IMR-90 (cell line): Measurements from ENCODE around the gene NFYC. TPM values are rescaled to one million over a fixed set of nuclear protein-coding genes. Genes with fewer than 3 reads are reported as not detected.

Experiments used
- ATAC-seq: fragments of 200-7000 bp; cut with Tn5 transposase; 2 replicates; pipeline ENCODE4 v1.9.1; 2020; ENCODE audit warnings: low read depth, mild to moderate bottlenecking, moderate library complexity
- BruUV-seq: library from RNA; stranded (reverse); fragments of 400-500 nt; replicated peaks from 2 replicates; lab custom pipeline; 2021; lab: Mats Ljungman, UMichigan
- CTCF ChIA-PET: fragments of 300-600 bp; formaldehyde crosslinking; extraction: SDS; loops from one replicate; lab custom pipeline; 2021; ENCODE audit warnings: antibody characterized with exemption; lab: Yijun Ruan, JAX
- POLR2A ChIA-PET: fragments of 300-600 bp; sonication (Branson Sonifier 250); formaldehyde crosslinking; loops from one replicate; lab custom pipeline; 2022; ENCODE audit warnings: antibody characterized with exemption; ENCODE audit not compliant: unreplicated experiment; lab: Charles Lee
- DNase-seq: peaks from one replicate; pipeline ENCODE4 v3.0.0; 2013
- H2AFZ ChIP-seq: replicated peaks from 2 replicates; pipeline ENCODE3; 2013; ENCODE audit warnings: low read length, mild to moderate bottlenecking; ENCODE audit not compliant: poor library complexity
- H2AK5ac ChIP-seq: 2 replicates; pipeline ENCODE4 v1.6.1; 2013; ENCODE audit warnings: low read depth, low read length, inconsistent platforms
- H2AK9ac ChIP-seq: replicated peaks from 2 replicates; pipeline ENCODE3; 2013; ENCODE audit warnings: mild to moderate bottlenecking, low read depth, low read length, moderate library complexity; ENCODE audit not compliant: poor library complexity
- H2BK120ac ChIP-seq: 2 replicates; pipeline ENCODE4 v1.6.1; 2013; ENCODE audit warnings: low read depth, low read length, inconsistent platforms
- H2BK15ac ChIP-seq: 3 replicates; pipeline ENCODE4 v1.6.1; 2013; ENCODE audit warnings: low read depth, low read length, inconsistent platforms
- H2BK20ac ChIP-seq: 2 replicates; pipeline ENCODE4 v1.6.1; 2013; ENCODE audit warnings: low read depth, mild to moderate bottlenecking, inconsistent platforms, low read length, moderate library complexity
- H2BK5ac ChIP-seq: 2 replicates; pipeline ENCODE4 v1.6.1; 2013; ENCODE audit warnings: mild to moderate bottlenecking, low read depth, low read length, inconsistent platforms; ENCODE audit not compliant: poor library complexity, severe bottlenecking
- H3K14ac ChIP-seq: replicated peaks from 2 replicates; pipeline ENCODE4 v1.6.1; 2013; ENCODE audit warnings: low read depth, low read length, inconsistent platforms
- H3K18ac ChIP-seq: 2 replicates; pipeline ENCODE4 v1.6.1; 2013; ENCODE audit warnings: low read depth, low read length, control low read depth
- H3K23ac ChIP-seq: 2 replicates; pipeline ENCODE4 v1.6.1; 2013; ENCODE audit warnings: low read depth, low read length, inconsistent platforms
- H3K27ac ChIP-seq: 2 replicates; pipeline ENCODE4 v1.5.1; 2013; ENCODE audit warnings: mild to moderate bottlenecking, control low read depth, low read length; ENCODE audit not compliant: insufficient read depth
- H3K27me3 ChIP-seq: 2 replicates; pipeline ENCODE4 v1.6.1; 2013; ENCODE audit warnings: low read length; ENCODE audit not compliant: control insufficient read depth, insufficient read depth
- H3K36me3 ChIP-seq: 2 replicates; pipeline ENCODE4 v1.6.1; 2013; ENCODE audit warnings: low read length, mixed read lengths; ENCODE audit not compliant: control insufficient read depth, insufficient read depth
- H3K4ac ChIP-seq: 2 replicates; pipeline ENCODE4 v1.6.1; 2013; ENCODE audit warnings: low read depth, low read length, inconsistent platforms
- H3K4me1 ChIP-seq: 2 replicates; pipeline ENCODE4 v1.6.1; 2013; ENCODE audit warnings: low read length, mixed read lengths; ENCODE audit not compliant: control insufficient read depth, insufficient read depth
- H3K4me2 ChIP-seq: 2 replicates; pipeline ENCODE4 v1.6.1; 2013; ENCODE audit warnings: low read depth, mild to moderate bottlenecking, control low read depth, low read length, moderate library complexity
- H3K4me3 ChIP-seq: 2 replicates; pipeline ENCODE4 v1.5.1; 2013; ENCODE audit warnings: low read depth, mild to moderate bottlenecking, control low read depth, low read length, moderate library complexity; ENCODE audit not compliant: insufficient read depth
- H3K56ac ChIP-seq: 2 replicates; pipeline ENCODE4 v1.6.1; 2013; ENCODE audit warnings: low read length, inconsistent platforms; ENCODE audit not compliant: insufficient read depth; ENCODE audit errors: extremely low read depth
- H3K79me1 ChIP-seq, 2 experiments: 2 replicates each; pipeline ENCODE4 v1.6.1; 2013; ENCODE audit warnings: low read length in 2 of 2, inconsistent platforms in 1 of 2, low read depth in 1 of 2
- H3K9ac ChIP-seq: 2 replicates; pipeline ENCODE4 v1.6.1; 2013; ENCODE audit warnings: low read depth, low read length, control low read depth
- H3K9me1 ChIP-seq: 2 replicates; pipeline ENCODE4 v1.6.1; 2013; ENCODE audit warnings: low read length, inconsistent platforms; ENCODE audit not compliant: insufficient read depth
- H3K9me3 ChIP-seq: 2 replicates; pipeline ENCODE4 v1.6.1; 2013; ENCODE audit warnings: low read length; ENCODE audit not compliant: control insufficient read depth, insufficient read depth
- H4K20me1 ChIP-seq: 2 replicates; pipeline ENCODE4 v1.6.1; 2013; ENCODE audit warnings: low read length, inconsistent platforms; ENCODE audit not compliant: insufficient read depth
- H4K5ac ChIP-seq: 2 replicates; pipeline ENCODE4 v1.6.1; 2013; ENCODE audit warnings: mild to moderate bottlenecking, low read depth, low read length, control low read depth
- H4K8ac ChIP-seq, 2 experiments: 2 replicates each; pipeline ENCODE4 v1.6.1; 2013; ENCODE audit warnings: low read depth in 2 of 2, low read length in 2 of 2, control low read depth in 1 of 2, inconsistent platforms in 1 of 2
- H4K91ac ChIP-seq: 2 replicates; pipeline ENCODE4 v1.6.1; 2013; ENCODE audit warnings: low read depth, low read length, inconsistent platforms; ENCODE audit not compliant: insufficient read depth
- BHLHE40 ChIP-seq: fragments of 150-350 bp; IDR thresholded peaks from 2 replicates; pipeline ENCODE4 v1.6.1; 2016; ENCODE audit warnings: mild to moderate bottlenecking, low read depth, low read length
- CEBPB ChIP-seq: IDR thresholded peaks from 2 replicates; pipeline ENCODE4 v1.6.1; 2012; ENCODE audit warnings: low read depth, low read length, improper control_type of control experiment
- CHD1 ChIP-seq: IDR thresholded peaks from 2 replicates; pipeline ENCODE4 v1.6.1; 2012; ENCODE audit warnings: low read depth, low read length, improper control_type of control experiment
- MAFK ChIP-seq: IDR thresholded peaks from 2 replicates; pipeline ENCODE4 v1.6.1; 2012; ENCODE audit warnings: low read depth, low read length, improper control_type of control experiment
- MAZ ChIP-seq: IDR thresholded peaks from 2 replicates; pipeline ENCODE4 v1.6.1; 2012; ENCODE audit warnings: low read depth, mild to moderate bottlenecking, low read length, improper control_type of control experiment, moderate library complexity, borderline replicate concordance
- POLR2A ChIP-seq: IDR thresholded peaks from 2 replicates; pipeline ENCODE4 v1.6.1; 2012; ENCODE audit warnings: mild to moderate bottlenecking, low read depth, low read length
- RCOR1 ChIP-seq: IDR thresholded peaks from 2 replicates; pipeline ENCODE4 v1.6.1; 2012; ENCODE audit warnings: mild to moderate bottlenecking, low read length, improper control_type of control experiment; ENCODE audit not compliant: insufficient replicate concordance
- RFX5 ChIP-seq: IDR thresholded peaks from 2 replicates; pipeline ENCODE4 v1.8.0; 2012; ENCODE audit warnings: low read depth, mild to moderate bottlenecking, low read length, moderate library complexity
- SMC3 ChIP-seq: fragments of 150-350 bp; IDR thresholded peaks from 2 replicates; pipeline ENCODE4 v1.6.1; 2016; ENCODE audit warnings: low read depth, mild to moderate bottlenecking, antibody characterized with exemption, low read length, moderate library complexity
- WGBS, 2 experiments: methylation state at CpG; one replicate each; pipeline versions ENCODE4 v1.1.5 to v1.1.7; 2013; ENCODE audit warnings: missing lambda C conversion rate in 2 of 2; ENCODE audit not compliant: insufficient read length in 1 of 2; ENCODE audit errors: extremely low coverage in 2 of 2; 5-methylcytosine and 5-hydroxymethylcytosine counted together
- dilution Hi-C: fragments of 300-500 bp; cut with HindIII; formaldehyde crosslinking; loops from one replicate; pipeline ENCODE4 v1.14.3; 2018; ENCODE audit warnings: low sequenced_read_pairs; ENCODE audit not compliant: unreplicated experiment
- in situ Hi-C: fragments of 300-500 bp; cut with MboI; formaldehyde crosslinking; loops from 3 replicates; pipeline ENCODE4 v1.14.3; 2019; ENCODE audit warnings: low sequenced_read_pairs, inconsistent platforms, mixed read lengths
- intact Hi-C: fragments of 100-400 bp; cut with micrococcal nuclease; formaldehyde crosslinking; loops from 2 replicates; pipeline ENCODE4 v1.10.0; 2022
- polyA plus RNA-seq, 3 experiments: library from polyadenylated mRNA; depleted of rRNA; stranded (reverse); fragments of >200 nt; gene quantifications; 2 replicates each; pipeline ENCODE4 v1.2.3, GENCODE V29; 2012; ENCODE audit warnings: low replicate concordance in 1 of 3
- total RNA-seq: library from RNA; depleted of rRNA; stranded (reverse); fragments of >200 nt; gene quantifications from 2 replicates; pipeline ENCODE4 v1.2.3, GENCODE V29; 2012
- TF ChIP-seq, protein P1 (sequence below): fragments of 150-350 bp; IDR thresholded peaks from 2 replicates; pipeline ENCODE4 v1.6.1; 2016; ENCODE audit warnings: low read depth, mild to moderate bottlenecking, low read length, moderate library complexity, borderline replicate concordance
- TF ChIP-seq, protein P2 (sequence below): conservative IDR thresholded peaks from 2 replicates; pipeline ENCODE4 v1.5.1; 2012; ENCODE audit warnings: mild to moderate bottlenecking, low read depth, low read length, improper control_type of control experiment

Gene NFYC
- total and polyA plus RNA-seq, 2 of the 4 experiments (the other 2 are of a cell fraction), result 45.2 to 62.2 TPM

DNA sequence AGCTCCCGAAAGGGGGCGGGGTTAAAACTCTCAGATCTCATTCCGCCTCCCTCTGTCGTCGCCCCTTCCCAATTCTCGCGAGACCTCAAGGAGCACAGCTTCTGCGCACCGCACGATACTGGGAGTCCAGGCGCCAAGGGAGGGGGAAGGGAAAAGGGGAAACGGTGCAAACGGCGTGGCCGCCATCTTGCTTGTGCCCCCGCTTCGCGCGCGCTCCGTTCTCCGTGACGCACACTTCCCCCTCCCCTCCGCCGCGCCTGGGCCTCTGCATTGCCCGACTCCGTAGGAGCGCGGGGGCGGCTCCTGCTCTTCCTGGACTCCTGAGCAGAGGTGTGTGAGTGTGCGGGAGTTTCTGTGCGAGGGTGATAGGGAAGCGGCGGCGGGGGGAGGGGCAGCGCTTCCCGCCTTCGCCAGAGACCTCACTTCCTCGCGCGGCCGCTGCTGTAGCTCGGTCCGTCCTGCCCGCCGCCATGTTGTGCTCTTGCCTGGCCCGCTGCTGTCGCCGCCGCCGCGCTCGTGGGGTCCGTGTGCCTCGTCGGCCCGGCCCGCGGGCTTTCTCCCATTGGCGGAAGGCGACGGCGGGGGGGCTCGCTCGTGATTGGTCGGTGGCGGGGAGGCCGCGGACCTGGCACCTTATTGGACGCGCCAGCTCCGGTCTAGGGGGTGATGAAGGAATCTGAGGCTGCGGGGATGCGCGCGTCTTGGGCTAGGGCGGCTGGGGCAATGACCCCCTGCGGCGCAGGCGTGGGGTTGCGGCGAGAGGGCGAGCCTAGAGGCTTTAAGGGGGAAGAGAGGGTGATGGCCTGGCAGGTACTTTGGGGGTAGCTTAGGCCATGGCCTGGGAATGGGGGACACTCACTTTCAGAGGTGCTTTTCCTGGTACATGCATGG, at the start of gene NFYC (continued):
- TF ChIP-seq BHLHE40 (peak; percentile 57; the same call in 1 of the 2 replicates), SMC3 (no peak)

- H3K9me1 ChIP-seq, result no peaks in the 10 kb centered on the region
- H2AK5ac ChIP-seq, result no peak overlapping the region
- H4K91ac ChIP-seq, result no peak overlapping the region
- no peaks in the 10 kb centered on the region; the same call in 1 of the 2 replicates for H4K20me1 ChIP-seq
- no peaks in the 10 kb centered on the region for H3K36me3 ChIP-seq
- H3K27ac ChIP-seq, result no peak overlapping the region
- no peak overlapping the region for H2BK15ac ChIP-seq
- no peak overlapping the region for H2AK9ac ChIP-seq
- ChIA-PET POLR2A (no interaction called here), CTCF (interaction anchor here (2.0 kb wide), 1 partner anchor 15 kb away, joined by 5 read pairs; no protein-coding TSS in a partner anchor)
- dilution Hi-C loops (no loop called here), intact Hi-C loops (no loop called here), in situ Hi-C loops (loop anchor here (25.0 kb wide), 1 partner anchor 317 kb away; no protein-coding TSS in a partner anchor)
- H3K79me1 ChIP-seq, result no peaks in the 10 kb centered on the region
- H3K18ac ChIP-seq, result no peak overlapping the region
- no peak overlapping the region for H2BK20ac ChIP-seq
- H3K9ac ChIP-seq, result no peak overlapping the region
- WGBS, 2 experiments, result 100% methylated on average over 1 of the region's 5 CpGs; no CpG with 5 or more reads in 1 of the 2 experiments
- H2BK120ac ChIP-seq, result no peak overlapping the region
- no peak overlapping the region for H2BK5ac ChIP-seq
- H3K4ac ChIP-seq, result no peak overlapping the region
- H4K5ac ChIP-seq, result no peak overlapping the region
- no peak overlapping the region for H3K56ac ChIP-seq
- TF ChIP-seq RCOR1, result no peak
- no peak for TF ChIP-seq SMC3
- TF ChIP-seq RFX5, result no peak
- TF ChIP-seq MAZ, result no peak
- no peak for TF ChIP-seq MAFK
- no peak for TF ChIP-seq CHD1
- TF ChIP-seq BHLHE40, result no peak
- no peak for TF ChIP-seq CEBPB
- TF ChIP-seq, protein P1, sequence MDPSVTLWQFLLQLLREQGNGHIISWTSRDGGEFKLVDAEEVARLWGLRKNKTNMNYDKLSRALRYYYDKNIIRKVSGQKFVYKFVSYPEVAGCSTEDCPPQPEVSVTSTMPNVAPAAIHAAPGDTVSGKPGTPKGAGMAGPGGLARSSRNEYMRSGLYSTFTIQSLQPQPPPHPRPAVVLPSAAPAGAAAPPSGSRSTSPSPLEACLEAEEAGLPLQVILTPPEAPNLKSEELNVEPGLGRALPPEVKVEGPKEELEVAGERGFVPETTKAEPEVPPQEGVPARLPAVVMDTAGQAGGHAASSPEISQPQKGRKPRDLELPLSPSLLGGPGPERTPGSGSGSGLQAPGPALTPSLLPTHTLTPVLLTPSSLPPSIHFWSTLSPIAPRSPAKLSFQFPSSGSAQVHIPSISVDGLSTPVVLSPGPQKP, result no peak
- TF ChIP-seq, protein P2, sequence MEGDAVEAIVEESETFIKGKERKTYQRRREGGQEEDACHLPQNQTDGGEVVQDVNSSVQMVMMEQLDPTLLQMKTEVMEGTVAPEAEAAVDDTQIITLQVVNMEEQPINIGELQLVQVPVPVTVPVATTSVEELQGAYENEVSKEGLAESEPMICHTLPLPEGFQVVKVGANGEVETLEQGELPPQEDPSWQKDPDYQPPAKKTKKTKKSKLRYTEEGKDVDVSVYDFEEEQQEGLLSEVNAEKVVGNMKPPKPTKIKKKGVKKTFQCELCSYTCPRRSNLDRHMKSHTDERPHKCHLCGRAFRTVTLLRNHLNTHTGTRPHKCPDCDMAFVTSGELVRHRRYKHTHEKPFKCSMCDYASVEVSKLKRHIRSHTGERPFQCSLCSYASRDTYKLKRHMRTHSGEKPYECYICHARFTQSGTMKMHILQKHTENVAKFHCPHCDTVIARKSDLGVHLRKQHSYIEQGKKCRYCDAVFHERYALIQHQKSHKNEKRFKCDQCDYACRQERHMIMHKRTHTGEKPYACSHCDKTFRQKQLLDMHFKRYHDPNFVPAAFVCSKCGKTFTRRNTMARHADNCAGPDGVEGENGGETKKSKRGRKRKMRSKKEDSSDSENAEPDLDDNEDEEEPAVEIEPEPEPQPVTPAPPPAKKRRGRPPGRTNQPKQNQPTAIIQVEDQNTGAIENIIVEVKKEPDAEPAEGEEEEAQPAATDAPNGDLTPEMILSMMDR, result no peak
- no peak for TF ChIP-seq POLR2A
- no peak overlapping the region for H3K4me2 ChIP-seq
- H3K14ac ChIP-seq, result no peak overlapping the region
- H3K4me1 ChIP-seq, result no peaks in the 10 kb centered on the region
- no peak for ATAC-seq
- no peak overlapping the region for H2AFZ ChIP-seq
- BruUV-seq, result no TSS peak
- H3K23ac ChIP-seq, result no peak overlapping the region
- no peak overlapping the region for H4K8ac ChIP-seq
- no peaks in the 10 kb centered on the region for H3K9me3 ChIP-seq
- DNase-seq, result no peak
- H3K4me3 ChIP-seq, result no peak overlapping the region
- peaks cover 8% of the 10 kb centered on the region; the same call in 1 of the 2 replicates for H3K27me3 ChIP-seq
These were observed 46.3 kb upstream of the NFYC start for GRCh38 chr1:40645118-40645680.
